MCF 10A (cell line): Measurements from ENCODE around the gene NRG3. TPM values are rescaled to one million over a fixed set of nuclear protein-coding genes. Genes with fewer than 3 reads are reported as not detected.

Source experiments
- BruUV-seq: library from RNA; stranded (reverse); fragments of 400-500 nt; replicated peaks from 2 replicates; lab custom pipeline; 2021; lab: Mats Ljungman, UMichigan
- CTCF ChIA-PET: fragments of 300-600 bp; sonication (Branson Sonifier 250); formaldehyde crosslinking; extraction: SDS; loops from one replicate; lab custom pipeline; 2021; ENCODE audit warnings: antibody characterized with exemption, inconsistent platforms; lab: Yijun Ruan, JAX
- POLR2A ChIA-PET: fragments of 300-600, 350-650 bp; sonication (Branson Sonifier 250); formaldehyde crosslinking; extraction: SDS; loops from one replicate; lab custom pipeline; 2020; ENCODE audit warnings: antibody characterized with exemption, inconsistent platforms; lab: Yijun Ruan, JAX
- DNase-seq: peaks from one replicate; pipeline ENCODE4 v3.0.0-alpha.2; 2018; ENCODE audit not compliant: unreplicated experiment
- H3K27ac Mint-ChIP-seq: one replicate; pipeline ENCODE4 v1.8.0; 2022; ENCODE audit warnings: mild to moderate bottlenecking, low read depth, mixed read lengths; ENCODE audit not compliant: unreplicated experiment
- H3K27me3 Mint-ChIP-seq: one replicate; pipeline ENCODE4 v1.8.0; 2022; ENCODE audit warnings: mixed read lengths; ENCODE audit not compliant: insufficient read depth, unreplicated experiment
- H3K36me3 Mint-ChIP-seq: one replicate; pipeline ENCODE4 v1.8.0; 2022; ENCODE audit warnings: mild to moderate bottlenecking, moderate library complexity, mixed read lengths; ENCODE audit not compliant: insufficient read depth, unreplicated experiment
- H3K4me1 Mint-ChIP-seq: one replicate; pipeline ENCODE4 v1.8.0; 2022; ENCODE audit warnings: mixed read lengths; ENCODE audit not compliant: insufficient read depth, unreplicated experiment
- H3K4me3 Mint-ChIP-seq: one replicate; pipeline ENCODE4 v1.8.0; 2022; ENCODE audit warnings: mild to moderate bottlenecking, moderate library complexity, mixed read lengths; ENCODE audit not compliant: unreplicated experiment
- H3K9me3 Mint-ChIP-seq: one replicate; pipeline ENCODE4 v1.8.0; 2022; ENCODE audit warnings: mixed read lengths; ENCODE audit not compliant: unreplicated experiment
- CTCF ChIP-seq: fragments of 200-600 bp; IDR thresholded peaks from one replicate; pipeline ENCODE4 v1.8.0; 2022; ENCODE audit warnings: antibody characterized with exemption, mild to moderate bottlenecking; ENCODE audit not compliant: unreplicated experiment
- intact Hi-C: fragments of 100-400 bp; cut with micrococcal nuclease; formaldehyde crosslinking; loops from 2 replicates; pipeline ENCODE4 v1.14.1; 2022
- total RNA-seq: library from RNA; stranded (reverse); gene quantifications from 2 replicates; pipeline ENCODE4 v1.2.3, GENCODE V29; 2022

The NRG3 gene
- total RNA-seq, 1 experiment from 2014 or later, result not detected

GRCh38 chr10:82390866-82391658, 516.1 kb downstream of the NRG3 start:
- BruUV-seq, result no TSS peak
- POLR2A ChIA-PET, result interaction anchor here (1.0 kb wide), 1 partner anchor 8 kb away, joined by 3 read pairs; no protein-coding TSS in a partner anchor
- TF ChIP-seq CTCF, result no peak
- no peak for DNase-seq
- intact Hi-C loops, result no loop called here
- Mint-ChIP-seq H3K27me3 (no peaks in the 10 kb centered on the region), H3K27ac (no peak overlapping the region), H3K36me3 (no peaks in the 10 kb centered on the region), H3K4me1 (peaks cover 7% of the 10 kb centered on the region), H3K4me3 (no peak overlapping the region), H3K9me3 (no peaks in the 10 kb centered on the region)
- CTCF ChIA-PET, result no interaction called here

DNA sequence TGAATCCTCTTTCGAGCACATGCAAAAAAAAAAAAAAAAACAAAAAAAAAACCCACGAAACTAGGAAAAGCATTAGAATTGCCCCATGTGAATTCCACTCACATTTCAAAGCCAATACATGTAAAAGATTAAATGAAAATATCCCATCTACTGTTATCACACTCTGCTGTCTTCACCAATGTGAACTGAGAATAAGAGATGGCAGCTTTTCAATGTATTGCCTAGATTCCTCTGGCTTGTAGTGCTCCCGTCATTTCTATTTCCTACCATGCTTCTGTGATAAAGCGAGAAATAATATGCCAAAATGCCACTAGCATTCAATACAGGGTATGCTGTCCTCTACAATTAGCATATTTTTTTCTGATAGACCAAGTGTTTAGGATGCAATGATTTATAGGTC, 517.0 kb downstream of the NRG3 start:
- no peak for TF ChIP-seq CTCF
- peaks cover 7% of the 10 kb centered on the region for H3K4me1 Mint-ChIP-seq

GRCh38 chr10:82392533-82392932, 517.5 kb downstream of the NRG3 start:
- DNase-seq, result no peak
- ChIA-PET CTCF (no interaction called here), POLR2A (interaction anchor here (0.5 kb wide), 1 partner anchor 357 kb away, joined by 3 read pairs; no protein-coding TSS in a partner anchor)
- Mint-ChIP-seq H3K27me3 (no peaks in the 10 kb centered on the region), H3K4me1 (peaks cover 7% of the 10 kb centered on the region), H3K36me3 (no peaks in the 10 kb centered on the region), H3K9me3 (no peaks in the 10 kb centered on the region), H3K4me3 (no peak overlapping the region), H3K27ac (no peak overlapping the region)
- TF ChIP-seq CTCF, result no peak
- no TSS peak for BruUV-seq
- intact Hi-C loops, result no loop called here

More for the DNA sequence above, 517.0 kb downstream of the NRG3 start:
- BruUV-seq, result no TSS peak
- ChIA-PET POLR2A (no interaction called here), CTCF (no interaction called here)
- Mint-ChIP-seq H3K4me3 (no peak overlapping the region), H3K27me3 (no peaks in the 10 kb centered on the region), H3K9me3 (no peaks in the 10 kb centered on the region), H3K36me3 (no peaks in the 10 kb centered on the region), H3K27ac (no peak overlapping the region)
- intact Hi-C loops, result no loop called here
- no peak for DNase-seq

- no peaks in the 10 kb centered on the region for H3K27me3 Mint-ChIP-seq
- POLR2A ChIA-PET, result interaction anchor here (1.0 kb wide), 1 partner anchor 11 kb away, joined by 3 read pairs; no protein-coding TSS in a partner anchor
- peaks cover 7% of the 10 kb centered on the region for H3K4me1 Mint-ChIP-seq
- H3K4me3 Mint-ChIP-seq, result no peak overlapping the region
- BruUV-seq, result no TSS peak
- H3K9me3 Mint-ChIP-seq, result no peaks in the 10 kb centered on the region
- H3K27ac Mint-ChIP-seq, result no peak overlapping the region
- no peak for TF ChIP-seq CTCF
- no peak for DNase-seq
- H3K36me3 Mint-ChIP-seq, result no peaks in the 10 kb centered on the region
- intact Hi-C loops, result no loop called here
- CTCF ChIA-PET, result no interaction called here
Observed at GRCh38 chr10:82394122-82394521, 519.1 kb downstream of the NRG3 start.
